Embryonic facial prominence (tissue), 1 donor: ENCODE results near the gene RASA2.
"Not testable (repeated sequence)": the region's sequence is repeated elsewhere in the genome, so short reads cannot be mapped to it uniquely, and the experiment has no call there.

ENCODE experiments used
- DNase-seq: peaks from one replicate; pipeline ENCODE4 v3.0.0-alpha.2; 2016; ENCODE audit errors: extremely low spot score

RASA2 gene

DNA sequence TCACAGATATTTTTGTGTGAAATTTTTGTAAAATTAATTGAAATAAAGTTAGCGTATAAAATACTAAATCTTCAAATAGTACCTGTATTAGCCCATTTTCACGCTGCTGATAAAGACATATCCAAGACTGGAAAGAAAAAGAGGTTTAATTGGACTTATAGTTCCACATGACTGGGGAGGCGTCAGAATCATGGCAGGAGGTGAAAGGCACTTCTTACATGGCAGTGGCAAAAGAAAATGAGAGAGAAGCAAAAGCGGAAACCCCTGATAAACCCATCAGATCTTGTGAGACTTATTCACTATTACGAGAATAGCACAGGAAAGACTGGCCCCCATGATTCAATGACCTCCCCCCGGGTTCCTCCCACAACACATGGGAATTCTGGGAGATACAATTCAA lies 49.2 kb downstream of the RASA2 start:
- not testable (repeated sequence) for DNase-seq

DNA sequence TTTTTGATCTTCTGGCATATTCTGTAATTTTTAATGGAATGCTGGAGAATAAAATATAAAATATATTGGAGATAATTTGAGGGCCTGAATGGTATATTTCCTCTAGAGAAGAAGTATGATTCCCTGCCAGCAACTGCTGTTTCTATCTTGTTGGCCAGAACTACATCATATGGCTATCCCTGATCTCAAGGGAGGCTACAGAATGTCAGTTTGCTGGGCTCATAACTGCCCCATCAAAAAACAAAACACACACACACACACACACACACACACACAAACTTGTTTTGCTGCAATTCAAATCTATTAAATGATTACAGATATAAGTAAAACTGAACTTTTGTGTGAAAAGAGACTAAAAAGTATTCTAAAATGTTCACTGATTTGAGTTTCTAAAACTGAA lies 51.0 kb downstream of the RASA2 start:
- no peak for DNase-seq

DNA sequence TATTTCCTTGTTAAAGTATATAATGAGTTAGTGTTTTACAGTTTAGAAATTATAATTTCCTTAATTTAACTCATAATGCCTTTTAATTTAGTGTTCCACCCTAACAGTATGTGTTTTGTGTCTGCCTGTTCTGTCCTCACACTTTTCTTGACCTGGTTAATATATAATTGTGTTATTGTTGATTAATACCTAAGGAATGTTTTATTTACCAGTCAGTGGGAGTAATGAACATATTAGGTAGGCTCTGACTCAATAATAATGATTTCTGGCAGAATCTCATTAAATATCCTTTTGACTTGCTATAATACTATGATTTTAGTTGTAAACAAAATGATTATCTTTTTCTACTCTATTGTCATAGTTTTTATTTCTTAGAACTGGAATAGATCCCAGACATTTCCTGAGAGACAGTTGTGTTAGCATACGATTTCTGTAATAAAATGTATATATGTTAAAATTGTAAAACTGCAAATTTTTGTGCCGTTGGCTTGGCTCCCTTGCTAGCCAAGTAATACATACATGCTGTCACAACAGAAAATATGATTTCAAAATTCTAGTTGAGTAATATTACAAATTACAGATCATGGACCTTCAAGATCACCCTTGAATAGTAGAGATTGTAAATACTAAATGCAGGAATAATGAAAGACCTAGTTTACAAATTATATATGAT lies 51.9 kb downstream of the RASA2 start:
- DNase-seq: no peak

DNA sequence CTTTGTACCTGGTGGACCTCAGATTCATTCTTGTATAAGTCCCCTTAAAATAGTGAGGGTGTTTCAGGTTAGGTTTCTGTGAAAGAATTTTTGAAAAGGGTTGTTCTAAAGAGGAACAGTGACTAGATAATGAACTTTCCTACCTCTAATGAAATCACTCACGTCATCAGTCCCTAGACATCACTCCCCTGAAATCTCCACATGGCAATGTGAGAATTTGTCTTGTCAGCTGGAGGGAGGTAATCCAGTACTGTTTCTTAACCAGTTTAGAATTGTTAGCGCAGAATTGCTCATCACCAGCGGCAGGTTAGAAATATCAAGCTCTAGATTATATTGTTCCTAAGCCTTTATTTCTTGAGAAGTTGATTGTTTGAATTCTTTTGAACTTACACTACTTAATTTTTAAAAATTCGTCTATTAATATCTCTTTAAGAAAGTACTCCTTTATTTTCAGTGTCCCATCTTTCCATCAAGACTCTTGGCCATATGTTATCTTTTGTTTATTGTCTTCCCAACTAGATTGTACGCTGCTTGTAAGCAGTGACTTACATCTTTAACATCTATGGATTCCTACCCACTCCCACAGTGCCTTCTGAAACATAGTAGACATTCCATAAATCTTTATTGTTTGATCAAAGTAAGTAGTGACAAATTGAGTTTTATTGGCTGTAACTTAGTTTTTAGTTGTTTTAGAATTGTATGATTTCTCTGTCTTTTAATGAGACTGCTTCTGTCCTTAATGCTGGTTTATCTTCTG lies 52.8 kb downstream of the RASA2 start:
- DNase-seq: no peak

DNA sequence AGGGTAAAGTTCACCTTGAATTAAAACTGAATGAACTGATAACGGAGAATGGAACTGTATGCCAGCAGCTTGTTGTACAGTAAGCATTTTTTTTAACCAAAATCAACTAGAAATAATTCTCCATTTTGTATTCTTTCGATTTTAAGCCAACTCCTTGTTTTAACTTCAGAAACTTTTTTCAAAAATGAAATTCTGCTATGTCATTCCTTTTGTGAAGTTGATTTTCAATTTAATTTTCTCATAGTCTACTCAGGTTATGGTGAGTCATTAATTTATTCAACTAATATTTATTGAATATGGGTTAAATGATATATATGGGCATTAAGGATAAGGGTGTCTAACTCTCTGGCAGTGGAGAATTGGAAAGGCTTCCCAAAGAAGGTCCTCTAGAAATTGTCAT lies 53.7 kb downstream of the RASA2 start:
- DNase-seq: no peak

DNA sequence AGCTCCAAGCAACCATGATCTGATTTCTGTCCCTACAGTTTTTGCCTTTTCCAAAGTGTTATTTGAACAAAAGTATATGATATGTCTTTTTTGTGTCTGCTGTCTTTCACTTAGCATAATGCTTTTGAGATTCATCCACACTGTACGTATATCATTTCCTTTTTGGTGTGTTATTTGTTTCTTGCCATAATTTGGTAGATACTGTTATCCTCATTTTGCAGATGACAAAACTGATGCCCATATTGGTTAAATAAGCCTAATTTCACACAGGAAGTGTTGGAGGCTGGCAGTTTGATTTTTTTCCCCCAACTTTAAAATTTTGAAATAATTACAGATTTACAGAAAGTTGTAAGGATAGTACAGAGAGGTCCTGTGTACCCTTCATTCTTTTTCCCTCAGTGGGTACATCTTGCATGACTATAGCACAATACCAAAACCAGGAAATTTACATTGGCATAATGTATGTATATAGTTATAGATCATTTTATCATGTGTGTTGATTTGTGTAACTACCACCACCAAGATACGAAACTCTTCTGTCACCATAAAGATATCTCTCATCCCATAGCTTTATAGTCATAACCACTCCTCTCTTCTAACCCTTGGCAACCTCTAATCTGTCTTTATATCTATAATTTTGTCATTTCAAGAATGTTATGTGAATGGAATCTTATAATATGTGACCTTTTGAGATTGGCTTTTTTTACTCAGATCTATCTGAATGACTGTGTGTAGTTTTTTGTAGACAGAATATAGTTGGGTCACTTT lies 55.6 kb downstream of the RASA2 start:
- no peak for DNase-seq

DNA sequence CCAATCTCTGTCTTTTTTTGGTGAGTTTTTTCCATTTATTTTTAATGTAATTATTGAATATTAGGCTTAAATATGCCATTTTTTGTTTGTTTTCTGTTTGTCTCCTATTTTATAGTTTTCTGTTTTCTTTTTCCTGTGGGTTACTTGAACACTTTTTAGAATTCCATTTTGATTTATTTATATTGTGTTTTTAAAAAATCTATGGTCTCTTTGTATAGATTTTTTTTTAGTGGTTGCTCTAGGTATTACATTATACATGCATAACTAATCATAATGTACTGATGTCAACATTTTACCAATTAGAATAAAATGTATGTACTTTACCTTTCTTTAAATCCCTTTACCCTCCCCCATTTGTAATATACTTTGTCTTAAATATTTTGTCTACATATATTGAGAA lies 56.2 kb downstream of the RASA2 start:
- no peak for DNase-seq

DNA sequence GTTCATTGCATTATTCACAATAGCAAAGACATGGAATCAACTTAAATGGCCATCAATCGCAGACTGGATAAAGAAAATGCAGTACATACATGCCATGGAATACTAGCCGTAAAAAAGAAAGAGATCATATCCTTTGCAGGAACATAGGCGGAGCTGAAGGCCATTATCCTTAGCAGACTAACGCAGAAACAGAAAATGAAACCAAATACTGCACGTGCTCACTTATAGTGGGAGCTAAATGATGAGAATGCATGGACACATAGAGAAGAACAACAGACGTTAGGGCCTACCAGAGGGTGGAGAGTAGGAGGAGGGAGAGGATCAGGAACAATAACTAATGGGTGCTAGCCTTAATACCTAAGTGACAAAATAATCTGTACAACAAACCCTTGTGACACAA lies 57.9 kb downstream of the RASA2 start:
- no peak for DNase-seq

DNA sequence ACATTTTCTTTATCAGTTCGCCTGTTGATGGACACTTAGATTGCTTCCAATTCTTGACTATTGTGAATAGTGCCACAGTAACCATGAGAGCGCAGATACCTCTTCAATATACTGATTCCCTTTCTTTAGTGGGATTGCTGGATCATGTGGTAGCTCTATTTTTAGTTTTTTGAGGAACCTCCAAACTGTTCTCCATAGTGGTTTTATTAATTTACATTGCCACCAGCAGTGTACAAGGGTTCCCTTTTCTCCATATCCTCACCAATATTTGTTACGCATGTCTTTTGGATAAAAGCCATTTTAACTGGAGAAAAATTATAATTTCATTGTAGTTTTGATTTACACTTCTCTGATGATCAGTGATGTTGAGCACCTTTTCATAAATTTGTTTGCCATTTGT lies 59.3 kb downstream of the RASA2 start:
- DNase-seq: no peak

DNA sequence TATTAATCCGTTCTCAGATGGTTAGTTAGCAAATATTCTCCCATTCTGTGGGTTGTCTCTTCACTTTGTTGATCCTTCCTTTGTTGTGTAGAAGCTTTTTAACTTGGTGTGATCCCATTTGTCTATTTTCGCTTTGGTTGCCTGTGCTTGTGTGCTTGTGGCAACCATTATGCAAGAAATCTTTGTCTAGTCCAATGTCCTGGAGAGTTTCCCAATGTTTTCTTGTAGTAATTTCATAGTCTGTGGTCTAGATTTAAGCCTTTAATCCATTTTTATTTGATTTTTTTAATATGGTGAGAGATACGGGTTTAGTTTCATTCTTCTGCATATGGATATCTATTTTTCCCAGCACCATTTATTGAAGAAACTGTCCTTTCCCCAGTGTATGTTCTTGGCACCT lies 59.8 kb downstream of the RASA2 start:
- DNase-seq: no peak

DNA sequence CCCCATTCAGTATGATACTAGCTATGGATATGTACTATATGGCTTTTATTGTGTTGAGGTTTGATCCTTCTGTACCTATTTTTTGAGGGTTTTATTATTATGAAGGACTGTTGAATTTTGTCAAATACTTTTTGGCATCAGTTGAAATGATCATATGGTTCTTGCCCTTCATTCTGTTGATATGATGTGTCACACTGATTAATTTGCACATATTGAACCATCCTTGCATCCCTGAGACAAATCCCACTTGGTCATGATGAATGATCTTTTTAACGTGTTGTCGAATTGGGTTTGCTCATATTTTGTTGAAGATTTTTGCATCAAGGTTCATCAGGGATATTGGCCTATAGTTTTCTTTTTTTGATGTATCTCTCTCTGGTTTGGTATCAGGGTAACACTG lies 61.0 kb downstream of the RASA2 start:
- no peak for DNase-seq

DNA sequence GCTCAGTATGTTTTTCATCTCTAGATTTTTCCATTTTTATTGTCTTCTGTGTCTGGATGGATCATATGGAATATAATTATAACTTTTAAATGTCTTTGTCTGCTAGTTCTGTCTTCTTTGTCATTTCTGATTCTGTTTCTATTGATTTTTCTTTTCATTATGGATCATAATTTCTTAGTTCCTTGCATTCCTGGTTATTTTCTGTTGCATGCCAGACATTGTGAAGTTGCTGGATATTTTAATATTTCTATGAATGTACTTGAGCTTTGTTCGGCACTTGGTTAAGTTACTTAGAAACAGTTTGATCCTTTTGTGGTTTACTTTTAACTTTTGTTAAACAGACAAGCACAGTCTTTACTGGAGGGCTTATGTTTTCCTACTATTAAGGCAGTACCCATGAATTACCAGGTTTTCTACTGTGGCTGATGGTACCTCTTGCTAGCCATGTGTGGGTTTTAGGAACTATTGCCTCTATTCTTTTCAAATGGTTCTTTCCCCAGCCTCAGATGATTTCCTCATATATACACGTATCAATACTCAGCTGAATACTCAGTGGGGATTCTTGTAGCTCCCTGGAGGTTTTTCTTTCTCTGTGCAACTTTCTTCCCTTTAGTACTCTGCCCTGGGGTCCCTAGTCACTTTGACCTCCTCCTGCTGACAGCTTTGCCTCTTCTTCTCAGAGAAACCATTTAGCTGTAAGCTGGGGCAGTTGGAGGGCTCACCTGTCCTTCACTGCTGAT lies 64.3 kb downstream of the RASA2 start:
- DNase-seq: no peak

DNA sequence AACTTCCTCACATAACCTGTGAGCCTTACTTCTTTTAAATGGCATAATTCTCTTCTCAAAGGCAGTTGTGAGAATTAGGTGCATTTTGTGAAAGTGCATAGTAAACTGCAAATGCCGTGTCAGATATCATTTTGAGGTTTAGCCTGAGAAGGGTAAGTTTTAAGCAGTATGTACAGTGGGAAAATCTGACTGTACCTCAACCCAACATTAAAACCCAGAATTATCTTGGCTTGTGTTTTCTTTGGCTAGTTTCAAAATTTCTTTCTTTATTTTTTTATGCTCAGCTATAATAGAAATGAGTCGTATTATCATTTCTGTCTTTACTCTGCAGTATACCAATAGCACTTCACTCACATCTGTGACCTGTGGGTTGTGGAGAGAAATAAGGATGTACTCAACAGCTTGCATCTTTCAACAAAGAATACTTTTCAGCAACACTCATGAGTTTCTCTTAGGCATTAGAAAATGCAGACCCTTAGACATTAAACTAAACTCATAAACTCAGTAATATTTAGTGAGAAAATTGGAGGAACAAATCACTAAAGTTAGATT lies 65.7 kb downstream of the RASA2 start:
- no peak for DNase-seq

DNA sequence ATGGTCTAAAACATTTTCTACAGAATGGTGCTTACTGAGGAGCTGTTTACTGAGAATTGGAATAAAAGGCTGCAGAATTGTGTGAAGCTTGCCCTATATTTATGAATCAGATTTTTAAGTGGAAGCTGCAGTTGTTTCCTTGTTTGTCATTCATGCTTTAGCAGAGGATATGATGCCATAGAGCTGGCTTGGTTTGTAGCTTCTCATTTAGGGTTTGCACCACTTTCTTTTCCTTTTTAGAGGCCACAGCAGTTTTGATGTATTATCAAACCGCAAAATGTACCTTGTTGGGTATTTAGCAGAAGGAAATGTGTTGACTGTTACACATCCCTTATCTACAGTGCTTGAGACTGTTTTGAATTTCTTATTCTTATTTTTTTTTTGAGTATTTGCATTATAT lies 66.2 kb downstream of the RASA2 start:
- DNase-seq: no peak

DNA sequence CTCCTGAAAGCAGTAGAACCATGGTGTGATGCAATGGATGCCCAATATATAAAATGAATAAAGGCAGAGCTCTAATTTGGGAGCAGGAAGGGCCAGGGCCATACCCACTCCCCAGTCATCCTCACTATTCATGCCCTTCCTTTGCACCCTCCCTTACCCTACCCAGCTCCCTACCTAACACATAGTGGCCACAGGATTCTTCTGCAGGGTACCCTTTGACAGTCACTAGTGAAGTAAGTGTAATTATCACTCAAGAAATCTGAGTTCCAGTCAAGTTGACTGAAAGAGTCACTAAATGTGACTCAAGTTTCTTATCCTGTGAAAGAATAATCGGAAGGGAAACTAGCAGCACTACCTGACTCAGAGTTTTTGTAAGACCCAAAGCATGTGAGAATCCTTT lies 69.2 kb downstream of the RASA2 start:
- no peak for DNase-seq

DNA sequence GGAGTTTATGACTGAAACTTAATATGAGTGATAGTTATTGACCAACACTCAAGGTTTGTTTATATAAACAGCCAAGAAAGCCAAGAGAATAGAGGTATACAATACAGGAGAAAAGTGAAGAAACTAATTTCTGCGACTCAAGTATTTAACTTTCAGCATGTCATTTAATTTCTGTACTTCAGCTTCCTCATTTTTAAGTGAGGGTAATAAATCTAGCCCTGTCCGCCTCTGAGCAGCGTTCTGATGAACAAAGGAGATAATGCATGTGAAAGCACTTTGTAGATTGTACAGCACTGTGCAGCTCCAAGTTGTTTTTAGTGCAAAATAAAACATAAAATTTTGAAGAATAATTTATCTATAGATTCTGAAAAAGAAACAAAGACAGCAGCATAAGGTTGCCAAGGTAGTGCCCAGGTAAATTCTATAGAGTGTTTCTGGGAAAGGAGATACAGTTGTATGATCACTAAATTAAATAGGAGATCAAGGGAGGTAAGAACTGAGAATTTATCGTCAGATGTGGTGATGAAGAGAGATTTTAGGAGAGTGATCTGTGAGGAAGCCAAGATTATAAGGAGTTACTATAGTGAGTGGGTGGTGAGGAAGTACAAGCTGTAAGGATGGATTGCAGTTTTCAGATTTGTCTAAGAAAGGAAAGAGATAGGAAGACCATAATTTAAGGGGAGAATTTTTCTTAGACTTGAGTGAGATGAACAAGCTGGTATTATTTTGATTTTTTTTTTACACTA lies 71.3 kb downstream of the RASA2 start:
- no peak for DNase-seq

DNA sequence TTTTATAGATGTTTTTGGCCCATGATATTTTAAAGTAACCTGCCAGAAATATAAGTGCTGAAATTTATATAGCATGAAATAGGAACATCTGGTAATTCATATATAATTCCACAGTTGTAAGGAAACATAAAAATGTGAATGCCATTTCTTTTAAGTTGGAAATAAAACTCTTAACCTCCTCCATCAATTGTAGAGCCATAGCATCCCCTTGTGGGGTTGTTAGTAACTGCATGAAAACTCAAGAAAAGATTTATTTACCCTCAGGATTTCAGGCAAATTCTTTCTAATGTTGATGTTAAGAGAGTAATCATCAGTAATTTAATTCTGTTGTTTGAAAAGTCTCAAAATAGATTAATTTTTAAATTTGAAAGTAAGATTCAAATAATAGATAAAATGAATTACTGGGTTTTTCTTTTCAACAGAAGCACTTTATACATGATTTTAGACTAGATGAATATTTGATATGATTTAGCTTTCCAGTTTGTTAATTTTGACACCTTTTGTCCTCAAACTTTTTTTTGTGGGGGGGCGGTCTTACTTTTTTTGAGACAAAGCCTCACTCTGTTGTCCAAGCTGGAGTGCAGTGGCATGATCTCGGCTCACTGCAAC lies 74.7 kb downstream of the RASA2 start:
- peak; percentile 42 for DNase-seq

DNA sequence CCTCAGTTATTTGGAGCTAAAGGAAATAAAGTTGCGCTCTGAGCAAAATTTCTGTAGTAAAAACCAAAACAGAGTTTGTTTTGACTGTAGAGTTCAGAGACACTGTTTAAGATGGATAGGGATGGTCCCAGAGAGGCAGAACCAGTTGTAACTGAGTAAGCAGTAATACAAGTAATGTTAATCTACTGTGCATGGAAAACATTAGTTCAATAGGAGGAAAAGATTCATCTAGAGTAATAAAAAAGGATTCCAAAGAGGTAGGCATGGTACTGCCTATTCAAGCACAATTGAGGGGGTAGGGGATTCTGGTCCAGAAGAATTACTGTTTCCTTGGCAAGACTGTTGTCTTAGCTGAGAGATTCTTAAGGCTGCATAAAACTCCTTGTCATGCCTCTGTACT lies 77.4 kb downstream of the RASA2 start:
- no peak for DNase-seq

DNA sequence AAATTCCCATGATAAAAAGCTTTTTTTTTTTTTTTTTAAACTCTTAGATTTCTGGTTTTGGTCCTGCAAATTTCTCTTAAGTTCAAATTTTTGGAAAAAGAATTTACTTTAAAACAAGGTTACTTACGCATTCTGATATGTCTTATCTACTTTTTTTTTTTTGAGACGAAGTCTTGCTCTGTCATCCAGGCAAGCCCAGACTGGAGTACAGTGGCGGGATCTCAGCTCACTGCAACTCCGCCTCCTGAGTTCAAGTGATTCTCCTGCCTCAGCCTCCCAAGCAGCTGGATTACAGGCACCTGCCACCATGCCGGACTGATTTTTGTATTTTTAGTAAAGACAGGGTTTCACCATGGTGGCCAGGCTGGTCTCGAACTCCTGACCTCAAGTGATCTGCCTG lies 83.2 kb downstream of the RASA2 start:
- no peak for DNase-seq

DNA sequence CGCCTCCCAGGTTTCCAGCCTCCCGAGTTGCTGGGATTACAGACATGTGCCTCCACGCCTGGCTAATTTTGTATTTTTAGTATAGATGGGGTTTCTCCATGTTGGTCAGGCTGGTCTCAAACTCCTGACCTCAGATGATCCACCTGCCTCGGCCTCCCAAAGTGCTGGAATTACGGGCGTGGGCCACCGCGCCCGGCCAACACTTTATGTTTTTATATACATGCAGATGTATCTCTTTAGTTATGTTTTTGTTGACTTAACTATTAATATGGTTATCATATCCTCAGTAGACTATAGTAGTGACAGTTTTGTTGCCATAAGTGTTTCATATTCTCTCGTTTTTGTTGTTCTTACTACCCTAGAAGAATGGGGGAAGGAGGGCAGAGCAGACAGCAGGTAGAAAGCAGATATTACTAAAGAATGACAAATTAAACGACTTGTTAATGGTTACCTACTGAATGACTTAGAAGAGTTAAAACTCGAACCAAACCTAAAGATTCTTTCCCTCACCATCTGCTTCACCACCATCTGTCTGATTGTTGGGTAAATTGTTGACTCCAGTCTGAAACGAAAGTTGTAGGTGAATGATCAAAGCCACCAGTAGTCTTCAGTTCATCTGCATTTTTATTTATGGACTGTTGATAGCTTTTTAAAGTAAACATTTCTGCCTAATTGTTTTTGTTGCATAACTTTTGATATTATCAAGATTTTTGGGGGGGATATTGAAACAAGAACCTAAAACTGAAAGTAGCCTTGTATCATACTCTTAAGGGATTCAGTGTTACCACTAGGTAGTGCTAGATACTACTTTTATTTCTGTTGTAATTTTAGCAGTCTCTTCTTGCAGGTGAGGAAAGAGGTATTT lies 89.3 kb downstream of the RASA2 start:
- no peak for DNase-seq
